HCT116 (cell line): ENCODE results near the gene WWOX. TPM values are rescaled to one million over a fixed set of nuclear protein-coding genes. Genes with fewer than 3 reads are reported as not detected.

Experiments
- ATAC-seq: fragments of 200-7000 bp; cut with Tn5 transposase; 2 replicates; pipeline ENCODE4 v1.9.1; 2020; ENCODE audit warnings: mild to moderate bottlenecking, moderate library complexity
- BruUV-seq: library from RNA; stranded (reverse); fragments of 400-500 nt; replicated peaks from 2 replicates; lab custom pipeline; 2021; lab: Mats Ljungman, UMichigan
- CTCF ChIA-PET: fragments of 300-600 bp; sonication (Branson Sonifier 250); formaldehyde crosslinking; loops from one replicate; lab custom pipeline; 2021; ENCODE audit warnings: antibody characterized with exemption; lab: Charles Lee
- POLR2A ChIA-PET: fragments of 300-600, 350-600 bp; sonication (Branson Sonifier 250); formaldehyde crosslinking; loops from one replicate; lab custom pipeline; 2021; ENCODE audit warnings: antibody characterized with exemption; lab: Charles Lee
- RAD21 ChIA-PET, 2 experiments: fragments of 300-600 bp; sonication (Branson Sonifier 250); formaldehyde crosslinking; loops; one replicate each; lab custom pipeline; 2023; ENCODE audit warnings: low total read pairs in 2 of 2; ENCODE audit not compliant: uncharacterized antibody in 2 of 2, unreplicated experiment in 2 of 2, low non-redundant PET in 1 of 2; lab: Charles Lee
- DNase-seq: peaks from one replicate; pipeline ENCODE4 v3.0.0-alpha.2; 2010; ENCODE audit warnings: low read depth, low spot score
- H2AFZ ChIP-seq: fragments of 200-600 bp; shearing (Covaris generic), sonication (generic); 2 replicates; pipeline ENCODE4 v1.6.1; 2017; ENCODE audit warnings: low read depth, mixed run types, mixed read lengths, antibody characterized with exemption, low read length; ENCODE audit not compliant: poor library complexity, severe bottlenecking
- H3K27ac ChIP-seq: 2 replicates; pipeline ENCODE4 v1.5.1; 2012; ENCODE audit warnings: low read depth, low read length
- H3K27me3 ChIP-seq: fragments of 200-600 bp; sonication (generic); 2 replicates; pipeline ENCODE4 v1.6.1; 2016; ENCODE audit warnings: mixed run types, low read length, mixed read lengths; ENCODE audit not compliant: insufficient read depth
- H3K36me3 ChIP-seq, 2 experiments: fragments of 200-500 bp in 1 of 2; fragments of 200-600 bp in 1 of 2; sonication (Bioruptor generic) in 1 of 2; sonication (generic) in 1 of 2; 2 replicates each; pipeline versions ENCODE4 v1.5.1 to v1.6.1; 2014 to 2016; ENCODE audit warnings: low read length in 2 of 2, inconsistent platforms in 1 of 2, mixed read lengths in 1 of 2, mixed run types in 1 of 2; ENCODE audit not compliant: insufficient read depth in 2 of 2, control insufficient read depth in 1 of 2
- H3K4me1 ChIP-seq, 2 experiments: fragments of 200-600 bp in 1 of 2; sonication (generic) in 1 of 2; 2 replicates each; pipeline versions ENCODE4 v1.5.1 to v1.6.1; 2012 to 2017; ENCODE audit warnings: low read length in 2 of 2, inconsistent platforms in 1 of 2, mild to moderate bottlenecking in 1 of 2, mixed read lengths in 1 of 2, mixed run types in 1 of 2, moderate library complexity in 1 of 2; ENCODE audit not compliant: insufficient read depth in 2 of 2, control insufficient read depth in 1 of 2
- H3K4me2 ChIP-seq: fragments of 200-600 bp; sonication (generic); 2 replicates; pipeline ENCODE4 v1.6.1; 2017; ENCODE audit warnings: mixed run types, low read length, mixed read lengths
- H3K4me3 ChIP-seq, 2 experiments: fragments of 200-600 bp in 1 of 2; sonication (generic) in 1 of 2; replicated peaks in 1 of 2; 2 replicates each; pipeline ENCODE4 v1.5.1; 2011 to 2016; ENCODE audit warnings: low read length in 2 of 2, control low read depth in 1 of 2, low read depth in 1 of 2, mild to moderate bottlenecking in 1 of 2, mixed read lengths in 1 of 2, mixed run types in 1 of 2
- H3K79me2 ChIP-seq: fragments of 200-600 bp; sonication (generic); 2 replicates; pipeline ENCODE4 v1.6.1; 2017; ENCODE audit warnings: mild to moderate bottlenecking, mixed run types, low read length, moderate library complexity, mixed read lengths; ENCODE audit not compliant: insufficient read depth
- H3K9ac ChIP-seq: fragments of 200-600 bp; sonication (generic); 2 replicates; pipeline ENCODE4 v1.6.1; 2016; ENCODE audit warnings: low read length, mixed read lengths
- H3K9me2 ChIP-seq: fragments of 200-600 bp; sonication (generic), shearing (Covaris generic); 2 replicates; pipeline ENCODE4 v1.6.1; 2017; ENCODE audit warnings: mixed run types, mild to moderate bottlenecking, moderate library complexity; ENCODE audit not compliant: insufficient read depth
- H3K9me3 ChIP-seq, 2 experiments: fragments of 200-500 bp in 1 of 2; fragments of 200-600 bp in 1 of 2; sonication (Bioruptor generic) in 1 of 2; sonication (generic) in 1 of 2; 2 replicates each; pipeline ENCODE4 v1.6.1; 2014 to 2017; ENCODE audit warnings: low read length in 2 of 2, mixed read lengths in 2 of 2, inconsistent platforms in 1 of 2, low read depth in 1 of 2, mild to moderate bottlenecking in 1 of 2, mixed run types in 1 of 2, moderate library complexity in 1 of 2; ENCODE audit not compliant: control insufficient read depth in 1 of 2, insufficient read depth in 1 of 2
- H4K20me1 ChIP-seq: fragments of 200-600 bp; sonication (generic), shearing (Covaris generic); 2 replicates; pipeline ENCODE4 v1.6.1; 2017; ENCODE audit warnings: mixed run types, mild to moderate bottlenecking, moderate library complexity; ENCODE audit not compliant: insufficient read depth
- CEBPB ChIP-seq: IDR thresholded peaks from 2 replicates; pipeline ENCODE4 v1.6.1; 2012; ENCODE audit warnings: low read depth
- EGR1 ChIP-seq: IDR thresholded peaks from 2 replicates; pipeline ENCODE4 v1.6.1; 2012; ENCODE audit warnings: low read depth
- ELF1 ChIP-seq: IDR thresholded peaks from 2 replicates; pipeline ENCODE4 v1.6.1; 2012; ENCODE audit warnings: low read depth, borderline replicate concordance
- EZH2 ChIP-seq: fragments of 200-600 bp; sonication (generic); IDR thresholded peaks from 2 replicates; pipeline ENCODE4 v1.6.1; 2017; ENCODE audit warnings: antibody characterized with exemption, mixed run types
- JUND ChIP-seq: IDR thresholded peaks from 2 replicates; pipeline ENCODE4 v1.6.1; 2012
- RAD21 ChIP-seq: IDR thresholded peaks from 2 replicates; pipeline ENCODE4 v1.6.1; 2012; ENCODE audit warnings: low read depth, mild to moderate bottlenecking
- SP1 ChIP-seq: IDR thresholded peaks from 2 replicates; pipeline ENCODE4 v1.6.1; 2012; ENCODE audit warnings: low read depth
- SRF ChIP-seq: IDR thresholded peaks from 2 replicates; pipeline ENCODE4 v1.6.1; 2012; ENCODE audit warnings: low read depth
- TCF7L2 ChIP-seq: IDR thresholded peaks from 2 replicates; pipeline ENCODE4 v1.7.0; 2011; ENCODE audit warnings: borderline replicate concordance, inconsistent platforms; ENCODE audit not compliant: insufficient read depth, insufficient read length; ENCODE audit errors: extremely low read depth
- intact Hi-C: fragments of 100-400 bp; cut with micrococcal nuclease; formaldehyde crosslinking; loops from 2 replicates; pipeline ENCODE4 v1.10.0; 2022
- total RNA-seq: library from RNA; stranded (reverse); gene quantifications from one replicate; pipeline ENCODE4 v1.2.1, GENCODE V29; 2021; ENCODE audit not compliant: unreplicated experiment
- TF ChIP-seq, protein P1 (sequence below): IDR thresholded peaks from 2 replicates; pipeline ENCODE4 v1.6.1; 2012; ENCODE audit warnings: low read depth

WWOX gene
- total RNA-seq, 1 experiment from 2014 or later: 13.7 TPM

DNA sequence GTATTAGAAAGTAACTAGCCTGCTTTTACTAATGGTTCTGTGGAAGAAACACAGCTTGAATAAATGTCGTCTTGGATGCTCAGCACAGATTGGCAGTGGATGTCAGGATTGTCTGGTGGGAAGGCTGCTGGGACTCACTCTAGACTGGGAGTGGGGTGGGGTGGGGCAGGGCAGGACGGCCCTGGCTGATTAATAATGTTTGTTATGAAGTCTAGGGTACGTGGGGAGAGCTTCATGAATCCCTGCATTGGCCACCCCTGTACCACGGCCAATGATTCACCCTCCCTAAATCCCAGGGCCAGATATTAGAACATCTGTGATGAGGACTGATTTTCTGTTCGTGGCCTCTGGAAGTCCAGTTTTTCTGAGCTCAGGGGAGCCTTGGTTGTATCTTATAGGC, 421.0 kb downstream of the WWOX start:
- CTCF ChIA-PET: no interaction called here
- TF ChIP-seq EGR1 (no peak), EZH2 (no peak), SP1 (no peak), JUND (no peak), TCF7L2 (no peak), RAD21 (no peak), CEBPB (no peak), SRF (no peak), ELF1 (no peak)
- TF ChIP-seq, protein P1, sequence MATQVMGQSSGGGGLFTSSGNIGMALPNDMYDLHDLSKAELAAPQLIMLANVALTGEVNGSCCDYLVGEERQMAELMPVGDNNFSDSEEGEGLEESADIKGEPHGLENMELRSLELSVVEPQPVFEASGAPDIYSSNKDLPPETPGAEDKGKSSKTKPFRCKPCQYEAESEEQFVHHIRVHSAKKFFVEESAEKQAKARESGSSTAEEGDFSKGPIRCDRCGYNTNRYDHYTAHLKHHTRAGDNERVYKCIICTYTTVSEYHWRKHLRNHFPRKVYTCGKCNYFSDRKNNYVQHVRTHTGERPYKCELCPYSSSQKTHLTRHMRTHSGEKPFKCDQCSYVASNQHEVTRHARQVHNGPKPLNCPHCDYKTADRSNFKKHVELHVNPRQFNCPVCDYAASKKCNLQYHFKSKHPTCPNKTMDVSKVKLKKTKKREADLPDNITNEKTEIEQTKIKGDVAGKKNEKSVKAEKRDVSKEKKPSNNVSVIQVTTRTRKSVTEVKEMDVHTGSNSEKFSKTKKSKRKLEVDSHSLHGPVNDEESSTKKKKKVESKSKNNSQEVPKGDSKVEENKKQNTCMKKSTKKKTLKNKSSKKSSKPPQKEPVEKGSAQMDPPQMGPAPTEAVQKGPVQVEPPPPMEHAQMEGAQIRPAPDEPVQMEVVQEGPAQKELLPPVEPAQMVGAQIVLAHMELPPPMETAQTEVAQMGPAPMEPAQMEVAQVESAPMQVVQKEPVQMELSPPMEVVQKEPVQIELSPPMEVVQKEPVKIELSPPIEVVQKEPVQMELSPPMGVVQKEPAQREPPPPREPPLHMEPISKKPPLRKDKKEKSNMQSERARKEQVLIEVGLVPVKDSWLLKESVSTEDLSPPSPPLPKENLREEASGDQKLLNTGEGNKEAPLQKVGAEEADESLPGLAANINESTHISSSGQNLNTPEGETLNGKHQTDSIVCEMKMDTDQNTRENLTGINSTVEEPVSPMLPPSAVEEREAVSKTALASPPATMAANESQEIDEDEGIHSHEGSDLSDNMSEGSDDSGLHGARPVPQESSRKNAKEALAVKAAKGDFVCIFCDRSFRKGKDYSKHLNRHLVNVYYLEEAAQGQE: no peak
- RAD21 ChIA-PET: no interaction called here

More for the DNA sequence above, 421.0 kb downstream of the WWOX start:
- Histone ChIP-seq H3K4me1 (no peaks in the 10 kb centered on the region), H3K36me3 (no peaks in the 10 kb centered on the region), H3K27ac (no peak overlapping the region), H3K27me3 (no peaks in the 10 kb centered on the region), H4K20me1 (no peaks in the 10 kb centered on the region), H3K4me2 (no peak overlapping the region), H3K9me3 (no peaks in the 10 kb centered on the region), H3K9ac (no peak overlapping the region), H3K79me2 (no peaks in the 10 kb centered on the region), H3K4me3 (no peak overlapping the region), H3K9me2 (no peaks in the 10 kb centered on the region), H2AFZ (no peak overlapping the region)
- intact Hi-C loops: loop anchor here (10.0 kb wide), 1 partner anchor 194 kb away; no protein-coding TSS in a partner anchor
- ATAC-seq: no peak
- POLR2A ChIA-PET: no interaction called here
- no peak for DNase-seq
- no TSS peak for BruUV-seq
